HL-60 (cell line): ENCODE data around the gene SYTL3.

Experiments used
- POLR2AphosphoS5 ChIP-seq: IDR thresholded peaks from 2 replicates; pipeline ENCODE4 v1.6.1; 2012; ENCODE audit warnings: low read depth
- TF ChIP-seq, protein P1 (sequence below): IDR thresholded peaks from one replicate; pipeline ENCODE4 v1.5.1; 2011; ENCODE audit warnings: low read length, control low read depth, inconsistent platforms; ENCODE audit not compliant: insufficient read depth
- TF ChIP-seq, protein P2 (sequence below): IDR thresholded peaks from 2 replicates; pipeline ENCODE4 v1.6.1; 2012; ENCODE audit warnings: low read depth; ENCODE audit not compliant: insufficient replicate concordance

DNA sequence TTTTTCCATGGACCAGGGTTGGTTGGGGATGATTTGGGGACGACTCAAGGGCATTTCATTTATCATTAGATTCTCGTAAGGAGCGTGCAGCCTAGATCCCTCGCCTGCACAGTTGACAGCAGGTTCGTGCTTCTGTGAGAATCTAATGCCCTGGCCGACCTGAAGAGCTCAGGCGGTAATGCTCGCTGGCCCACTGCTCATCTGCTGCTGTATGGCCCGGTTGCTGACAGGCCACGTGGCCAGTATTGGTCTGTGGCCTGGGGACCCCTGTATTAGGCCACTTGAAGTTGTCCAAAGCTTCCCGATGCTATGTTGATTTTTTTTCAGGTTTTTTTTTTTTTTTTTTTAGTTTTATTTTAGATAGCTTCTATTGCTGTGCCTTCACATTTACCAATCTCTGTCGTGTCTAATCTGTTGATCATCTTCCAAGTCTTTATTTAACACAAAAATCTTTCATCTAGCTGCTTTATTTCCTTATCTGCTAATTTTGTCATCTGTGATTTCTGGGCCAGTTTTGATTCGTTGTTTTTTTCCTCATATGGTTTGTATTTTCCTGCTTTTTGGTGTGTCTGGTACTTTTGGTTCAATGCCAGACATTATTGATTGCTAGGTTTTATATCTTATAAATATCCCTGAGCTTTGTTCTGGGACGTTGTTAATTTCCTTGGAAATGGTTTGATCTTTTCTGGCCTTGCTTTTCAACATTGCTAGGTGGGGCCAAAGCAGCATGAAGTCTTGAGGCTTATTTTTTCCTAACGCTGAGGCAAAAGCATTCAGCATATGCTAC, 46.4 kb upstream of the SYTL3 start:
- TF ChIP-seq, protein P1, sequence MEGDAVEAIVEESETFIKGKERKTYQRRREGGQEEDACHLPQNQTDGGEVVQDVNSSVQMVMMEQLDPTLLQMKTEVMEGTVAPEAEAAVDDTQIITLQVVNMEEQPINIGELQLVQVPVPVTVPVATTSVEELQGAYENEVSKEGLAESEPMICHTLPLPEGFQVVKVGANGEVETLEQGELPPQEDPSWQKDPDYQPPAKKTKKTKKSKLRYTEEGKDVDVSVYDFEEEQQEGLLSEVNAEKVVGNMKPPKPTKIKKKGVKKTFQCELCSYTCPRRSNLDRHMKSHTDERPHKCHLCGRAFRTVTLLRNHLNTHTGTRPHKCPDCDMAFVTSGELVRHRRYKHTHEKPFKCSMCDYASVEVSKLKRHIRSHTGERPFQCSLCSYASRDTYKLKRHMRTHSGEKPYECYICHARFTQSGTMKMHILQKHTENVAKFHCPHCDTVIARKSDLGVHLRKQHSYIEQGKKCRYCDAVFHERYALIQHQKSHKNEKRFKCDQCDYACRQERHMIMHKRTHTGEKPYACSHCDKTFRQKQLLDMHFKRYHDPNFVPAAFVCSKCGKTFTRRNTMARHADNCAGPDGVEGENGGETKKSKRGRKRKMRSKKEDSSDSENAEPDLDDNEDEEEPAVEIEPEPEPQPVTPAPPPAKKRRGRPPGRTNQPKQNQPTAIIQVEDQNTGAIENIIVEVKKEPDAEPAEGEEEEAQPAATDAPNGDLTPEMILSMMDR, result no peak
- TF ChIP-seq, protein P2, sequence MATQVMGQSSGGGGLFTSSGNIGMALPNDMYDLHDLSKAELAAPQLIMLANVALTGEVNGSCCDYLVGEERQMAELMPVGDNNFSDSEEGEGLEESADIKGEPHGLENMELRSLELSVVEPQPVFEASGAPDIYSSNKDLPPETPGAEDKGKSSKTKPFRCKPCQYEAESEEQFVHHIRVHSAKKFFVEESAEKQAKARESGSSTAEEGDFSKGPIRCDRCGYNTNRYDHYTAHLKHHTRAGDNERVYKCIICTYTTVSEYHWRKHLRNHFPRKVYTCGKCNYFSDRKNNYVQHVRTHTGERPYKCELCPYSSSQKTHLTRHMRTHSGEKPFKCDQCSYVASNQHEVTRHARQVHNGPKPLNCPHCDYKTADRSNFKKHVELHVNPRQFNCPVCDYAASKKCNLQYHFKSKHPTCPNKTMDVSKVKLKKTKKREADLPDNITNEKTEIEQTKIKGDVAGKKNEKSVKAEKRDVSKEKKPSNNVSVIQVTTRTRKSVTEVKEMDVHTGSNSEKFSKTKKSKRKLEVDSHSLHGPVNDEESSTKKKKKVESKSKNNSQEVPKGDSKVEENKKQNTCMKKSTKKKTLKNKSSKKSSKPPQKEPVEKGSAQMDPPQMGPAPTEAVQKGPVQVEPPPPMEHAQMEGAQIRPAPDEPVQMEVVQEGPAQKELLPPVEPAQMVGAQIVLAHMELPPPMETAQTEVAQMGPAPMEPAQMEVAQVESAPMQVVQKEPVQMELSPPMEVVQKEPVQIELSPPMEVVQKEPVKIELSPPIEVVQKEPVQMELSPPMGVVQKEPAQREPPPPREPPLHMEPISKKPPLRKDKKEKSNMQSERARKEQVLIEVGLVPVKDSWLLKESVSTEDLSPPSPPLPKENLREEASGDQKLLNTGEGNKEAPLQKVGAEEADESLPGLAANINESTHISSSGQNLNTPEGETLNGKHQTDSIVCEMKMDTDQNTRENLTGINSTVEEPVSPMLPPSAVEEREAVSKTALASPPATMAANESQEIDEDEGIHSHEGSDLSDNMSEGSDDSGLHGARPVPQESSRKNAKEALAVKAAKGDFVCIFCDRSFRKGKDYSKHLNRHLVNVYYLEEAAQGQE, result no peak
- TF ChIP-seq POLR2AphosphoS5, result no peak
